Mesendoderm (in vitro differentiated cells): ENCODE data around the gene LRRC4C.

Source experiments
- DNase-seq: peaks from one replicate; pipeline ENCODE4 v3.0.0; 2013
- H2AK5ac ChIP-seq: 2 replicates; pipeline ENCODE4 v1.6.1; 2013; ENCODE audit warnings: low read length, inconsistent platforms
- H2BK120ac ChIP-seq: 2 replicates; pipeline ENCODE4 v1.6.1; 2013; ENCODE audit warnings: low read depth, mild to moderate bottlenecking, low read length, moderate library complexity, mixed read lengths
- H2BK15ac ChIP-seq: replicated peaks from 2 replicates; pipeline ENCODE4 v1.6.1; 2013; ENCODE audit warnings: low read depth, mild to moderate bottlenecking, moderate library complexity
- H2BK5ac ChIP-seq: 2 replicates; pipeline ENCODE4 v1.6.1; 2013; ENCODE audit warnings: low read length, inconsistent platforms
- H3K18ac ChIP-seq: 2 replicates; pipeline ENCODE4 v1.6.1; 2013; ENCODE audit warnings: mild to moderate bottlenecking, low read length, mixed read lengths
- H3K23ac ChIP-seq: one replicate; pipeline ENCODE4 v1.6.1; 2013; ENCODE audit warnings: low read length
- H3K27ac ChIP-seq: 2 replicates; pipeline ENCODE4 v1.5.1; 2013; ENCODE audit warnings: low read depth, mild to moderate bottlenecking, inconsistent platforms, low read length, moderate library complexity
- H3K27me3 ChIP-seq: 2 replicates; pipeline ENCODE4 v1.6.1; 2013; ENCODE audit warnings: low read length, control low read depth, mild to moderate bottlenecking, inconsistent platforms; ENCODE audit not compliant: insufficient read depth, poor library complexity
- H3K36me3 ChIP-seq: 2 replicates; pipeline ENCODE4 v1.6.1; 2013; ENCODE audit warnings: low read length, inconsistent platforms; ENCODE audit not compliant: control insufficient read depth, insufficient read depth
- H3K4ac ChIP-seq: one replicate; pipeline ENCODE4 v1.6.1; 2013; ENCODE audit warnings: low read depth, mild to moderate bottlenecking, low read length, moderate library complexity
- H3K4me1 ChIP-seq: 2 replicates; pipeline ENCODE4 v1.6.1; 2013; ENCODE audit warnings: low read depth, low read length, inconsistent platforms; ENCODE audit not compliant: control insufficient read depth
- H3K4me2 ChIP-seq: 2 replicates; pipeline ENCODE4 v1.6.1; 2013; ENCODE audit warnings: low read length
- H3K4me3 ChIP-seq: 2 replicates; pipeline ENCODE4 v1.5.1; 2013; ENCODE audit warnings: mild to moderate bottlenecking, low read length
- H3K56ac ChIP-seq: one replicate; pipeline ENCODE4 v1.6.1; 2013; ENCODE audit warnings: low read length
- H3K79me1 ChIP-seq: 2 replicates; pipeline ENCODE4 v1.6.1; 2013; ENCODE audit warnings: low read length, inconsistent platforms
- H3K79me2 ChIP-seq: 2 replicates; pipeline ENCODE4 v1.6.1; 2013; ENCODE audit warnings: mild to moderate bottlenecking, low read length; ENCODE audit not compliant: control insufficient read depth, insufficient read depth
- H3K9ac ChIP-seq: 2 replicates; pipeline ENCODE4 v1.6.1; 2013; ENCODE audit warnings: low read length, inconsistent platforms
- H4K5ac ChIP-seq: one replicate; pipeline ENCODE4 v1.6.1; 2013; ENCODE audit warnings: low read length
- H4K8ac ChIP-seq: one replicate; pipeline ENCODE4 v1.6.1; 2013; ENCODE audit warnings: low read depth, mild to moderate bottlenecking, control low read depth, low read length, moderate library complexity
- WGBS: extraction: QIAGEN DNeasy Blood & Tissue Kit; methylation state at CpG from one replicate; pipeline ENCODE4 v1.1.7; 2013; ENCODE audit warnings: low lambda C conversion rate, missing lambda C conversion rate; ENCODE audit not compliant: insufficient coverage; ENCODE audit errors: extremely low coverage; 5-methylcytosine and 5-hydroxymethylcytosine counted together

The LRRC4C gene

GRCh38 chr11:40401132-40401853, 1058.2 kb downstream of the LRRC4C start:
- no peak overlapping the region for H3K27ac ChIP-seq
- H3K23ac ChIP-seq = no peak overlapping the region
- no peaks in the 10 kb centered on the region for H3K27me3 ChIP-seq
- DNase-seq = no peak
- H3K79me2 ChIP-seq = no peaks in the 10 kb centered on the region
- no peaks in the 10 kb centered on the region for H3K36me3 ChIP-seq
- H3K4me1 ChIP-seq = no peaks in the 10 kb centered on the region
- H3K79me1 ChIP-seq = no peaks in the 10 kb centered on the region
- H2BK120ac ChIP-seq = no peak overlapping the region
- no peak overlapping the region for H4K5ac ChIP-seq
- H2BK15ac ChIP-seq = no peak overlapping the region
- no peak overlapping the region for H2AK5ac ChIP-seq
- no peak overlapping the region for H4K8ac ChIP-seq
- no peak overlapping the region for H3K56ac ChIP-seq
- no CpG with 5 or more reads among the region's 4 CpGs for WGBS
- H3K9ac ChIP-seq = no peak overlapping the region
- no peak overlapping the region for H2BK5ac ChIP-seq
- H3K4ac ChIP-seq = no peak overlapping the region
- H3K18ac ChIP-seq = no peak overlapping the region
- no peak overlapping the region for H3K4me3 ChIP-seq
- no peak overlapping the region for H3K4me2 ChIP-seq

- H3K9ac ChIP-seq = no peak overlapping the region
- no peak overlapping the region for H3K4ac ChIP-seq
- no peak overlapping the region for H3K18ac ChIP-seq
- no CpG with 5 or more reads among the region's 3 CpGs for WGBS
- no peaks in the 10 kb centered on the region for H3K4me1 ChIP-seq
- H3K27me3 ChIP-seq = no peaks in the 10 kb centered on the region
- no peak overlapping the region for H2BK15ac ChIP-seq
- H3K23ac ChIP-seq = no peak overlapping the region
- H2BK120ac ChIP-seq = no peak overlapping the region
- H3K56ac ChIP-seq = no peak overlapping the region
- no peak overlapping the region for H3K27ac ChIP-seq
- H2AK5ac ChIP-seq = no peak overlapping the region
- DNase-seq = no peak
- no peak overlapping the region for H3K4me2 ChIP-seq
- no peaks in the 10 kb centered on the region for H3K36me3 ChIP-seq
- H3K4me3 ChIP-seq = no peak overlapping the region
- H4K5ac ChIP-seq = no peak overlapping the region
- no peak overlapping the region for H2BK5ac ChIP-seq
- no peaks in the 10 kb centered on the region for H3K79me1 ChIP-seq
- H3K79me2 ChIP-seq = no peaks in the 10 kb centered on the region
- no peak overlapping the region for H4K8ac ChIP-seq
Observed at GRCh38 chr11:40397141-40397540, 1062.3 kb downstream of the LRRC4C start.

GRCh38 chr11:40393511-40393910, 1065.9 kb downstream of the LRRC4C start:
- H3K4me3 ChIP-seq = no peak overlapping the region
- no peak overlapping the region for H3K4ac ChIP-seq
- H3K36me3 ChIP-seq = no peaks in the 10 kb centered on the region
- H3K79me1 ChIP-seq = no peaks in the 10 kb centered on the region
- DNase-seq = no peak
- no peak overlapping the region for H3K4me2 ChIP-seq
- no peak overlapping the region for H4K8ac ChIP-seq
- no peak overlapping the region for H3K27ac ChIP-seq
- no peak overlapping the region for H2AK5ac ChIP-seq
- no peak overlapping the region for H4K5ac ChIP-seq
- no peak overlapping the region for H2BK5ac ChIP-seq
- no peak overlapping the region for H3K9ac ChIP-seq
- H3K23ac ChIP-seq = no peak overlapping the region
- no peaks in the 10 kb centered on the region for H3K4me1 ChIP-seq
- H3K79me2 ChIP-seq = no peaks in the 10 kb centered on the region
- no peak overlapping the region for H3K56ac ChIP-seq
- no CpG with 5 or more reads among the region's 3 CpGs for WGBS
- no peak overlapping the region for H2BK15ac ChIP-seq
- H3K27me3 ChIP-seq = no peaks in the 10 kb centered on the region
- H3K18ac ChIP-seq = no peak overlapping the region
- H2BK120ac ChIP-seq = no peak overlapping the region

GRCh38 chr11:40391679-40392078, 1067.8 kb downstream of the LRRC4C start:
- Histone ChIP-seq H3K18ac (no peak overlapping the region), H3K79me1 (no peaks in the 10 kb centered on the region), H2BK15ac (no peak overlapping the region), H3K27me3 (no peaks in the 10 kb centered on the region), H3K9ac (no peak overlapping the region), H3K4me1 (no peaks in the 10 kb centered on the region), H3K23ac (no peak overlapping the region), H3K4me2 (no peak overlapping the region), H3K36me3 (no peaks in the 10 kb centered on the region), H3K4ac (no peak overlapping the region), H3K56ac (no peak overlapping the region), H2BK5ac (no peak overlapping the region), H3K79me2 (no peaks in the 10 kb centered on the region), H3K27ac (no peak overlapping the region), H2AK5ac (no peak overlapping the region), H2BK120ac (no peak overlapping the region), H4K8ac (no peak overlapping the region), H3K4me3 (no peak overlapping the region), H4K5ac (no peak overlapping the region)
- no CpG with 5 or more reads among the region's 3 CpGs for WGBS
- DNase-seq = no peak

DNA sequence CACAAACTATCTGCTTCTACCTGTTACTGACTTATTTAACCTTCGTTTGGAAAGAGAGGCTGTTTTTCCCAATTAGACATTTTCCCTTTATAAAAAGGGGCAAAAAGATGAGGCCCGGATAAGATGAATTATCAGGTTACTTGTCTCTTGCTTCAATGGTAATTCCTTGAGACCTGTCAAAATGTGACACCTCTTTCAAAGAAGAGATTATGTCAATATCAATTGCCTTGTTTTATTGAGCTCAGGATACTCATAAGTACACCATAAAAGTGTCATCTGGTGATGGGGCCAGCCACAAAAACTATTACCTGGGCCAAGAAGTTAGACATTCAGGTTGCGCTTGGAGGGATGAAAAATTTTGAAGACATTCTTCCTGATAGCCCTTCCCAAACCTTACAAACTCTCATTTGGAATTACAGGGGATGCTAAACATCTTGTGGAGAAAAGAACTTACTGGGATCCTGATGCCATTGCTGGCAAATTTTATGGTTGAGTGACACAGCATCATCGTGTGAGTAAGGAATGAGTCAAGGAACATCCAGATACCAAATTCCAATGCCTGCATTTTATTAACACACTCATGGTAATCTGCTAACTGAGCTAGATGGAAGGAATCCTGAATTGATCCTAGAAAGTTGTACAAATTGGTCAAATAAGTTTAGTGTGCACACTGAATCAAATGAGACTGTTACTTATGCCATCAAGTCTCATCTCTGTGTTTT, 1071.2 kb downstream of the LRRC4C start:
- no peak for DNase-seq
- no peaks in the 10 kb centered on the region for H3K36me3 ChIP-seq
- H2BK5ac ChIP-seq = no peak overlapping the region
- H3K4ac ChIP-seq = no peak overlapping the region
- no peak overlapping the region for H3K9ac ChIP-seq
- H3K4me2 ChIP-seq = no peak overlapping the region
- no CpG with 5 or more reads among the region's 4 CpGs for WGBS
- no peak overlapping the region for H3K23ac ChIP-seq
- H3K79me1 ChIP-seq = no peaks in the 10 kb centered on the region
- H3K4me1 ChIP-seq = no peaks in the 10 kb centered on the region
- no peak overlapping the region for H3K56ac ChIP-seq
- H3K4me3 ChIP-seq = no peak overlapping the region
- no peak overlapping the region for H3K18ac ChIP-seq
- no peak overlapping the region for H2BK15ac ChIP-seq
- no peak overlapping the region for H4K5ac ChIP-seq
- H3K79me2 ChIP-seq = no peaks in the 10 kb centered on the region
- H2BK120ac ChIP-seq = no peak overlapping the region
- H2AK5ac ChIP-seq = no peak overlapping the region
- no peak overlapping the region for H4K8ac ChIP-seq
- H3K27ac ChIP-seq = no peak overlapping the region
- no peaks in the 10 kb centered on the region for H3K27me3 ChIP-seq
